Upper lobe of left lung (tissue), 4 donors: ENCODE results near the gene TMEM107.

Experiments
- EP300 ChIP-seq, 4 donors: sonication (generic); formaldehyde crosslinking; IDR thresholded peaks; one replicate each; pipeline ENCODE4 v1.5.1; 2017; ENCODE audit warnings: antibody characterized with exemption in 4 of 4, control low read depth in 2 of 4
- POLR2A ChIP-seq, 4 donors: fragments of 450-650 bp; IDR thresholded peaks; one replicate each; pipeline ENCODE4 v1.5.1; 2016 to 2017; ENCODE audit warnings: antibody characterized with exemption in 4 of 4, mild to moderate bottlenecking in 2 of 4
- POLR2AphosphoS5 ChIP-seq, 2 donors: sonication (generic); formaldehyde crosslinking; IDR thresholded peaks; one replicate each; pipeline ENCODE4 v1.5.1; 2017; ENCODE audit warnings: antibody characterized with exemption in 2 of 2
- TF ChIP-seq, protein P1 (sequence below), 6 experiments: fragments of 450-650 bp in 4 of 6; fragments of 200-600 bp in 2 of 6; sonication (generic) in 2 of 6; IDR thresholded peaks; one replicate each; pipeline ENCODE4 v1.5.1; 2016 to 2019; ENCODE audit warnings: antibody characterized with exemption in 6 of 6

DNA sequence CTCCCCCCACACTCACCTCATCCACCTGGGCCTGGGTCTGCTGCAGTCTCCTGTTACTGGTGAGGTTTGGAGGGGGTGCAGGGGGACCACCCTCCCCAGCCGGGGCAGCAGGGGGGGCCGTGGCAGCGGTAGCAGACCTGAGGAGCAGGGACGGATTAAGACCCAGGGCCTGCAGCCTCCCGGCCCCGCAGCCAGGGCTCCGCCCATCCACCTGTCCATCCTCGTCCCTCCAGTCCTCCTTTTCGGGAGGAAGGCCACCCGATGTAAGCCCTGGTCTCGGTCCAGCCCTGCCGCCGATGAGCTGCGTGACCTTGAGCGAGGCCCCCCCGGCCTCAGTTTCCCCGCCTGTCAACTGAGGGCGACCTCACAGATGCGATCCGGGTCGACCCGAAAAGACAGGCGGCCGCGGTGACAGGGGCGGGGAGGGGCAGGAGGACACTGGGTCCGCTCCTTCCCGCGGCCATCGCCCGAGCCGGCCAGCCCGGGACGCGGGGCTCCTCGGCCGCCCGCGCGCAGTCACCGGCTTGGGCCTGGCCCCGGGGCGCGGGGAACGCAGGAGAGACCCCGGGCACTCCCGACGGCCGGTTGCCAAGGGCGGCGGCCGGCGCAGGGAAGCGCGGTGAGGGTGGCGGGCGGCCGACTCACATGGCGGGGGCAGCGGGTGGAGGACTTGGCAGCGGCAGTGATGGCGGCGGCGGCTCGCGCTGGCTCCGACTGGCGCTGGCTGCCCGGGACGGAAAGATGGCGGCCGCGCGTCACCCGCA is 13.8 kb downstream of the TMEM107 start, which contains the start of gene VAMP2:
- TF ChIP-seq, protein P1, sequence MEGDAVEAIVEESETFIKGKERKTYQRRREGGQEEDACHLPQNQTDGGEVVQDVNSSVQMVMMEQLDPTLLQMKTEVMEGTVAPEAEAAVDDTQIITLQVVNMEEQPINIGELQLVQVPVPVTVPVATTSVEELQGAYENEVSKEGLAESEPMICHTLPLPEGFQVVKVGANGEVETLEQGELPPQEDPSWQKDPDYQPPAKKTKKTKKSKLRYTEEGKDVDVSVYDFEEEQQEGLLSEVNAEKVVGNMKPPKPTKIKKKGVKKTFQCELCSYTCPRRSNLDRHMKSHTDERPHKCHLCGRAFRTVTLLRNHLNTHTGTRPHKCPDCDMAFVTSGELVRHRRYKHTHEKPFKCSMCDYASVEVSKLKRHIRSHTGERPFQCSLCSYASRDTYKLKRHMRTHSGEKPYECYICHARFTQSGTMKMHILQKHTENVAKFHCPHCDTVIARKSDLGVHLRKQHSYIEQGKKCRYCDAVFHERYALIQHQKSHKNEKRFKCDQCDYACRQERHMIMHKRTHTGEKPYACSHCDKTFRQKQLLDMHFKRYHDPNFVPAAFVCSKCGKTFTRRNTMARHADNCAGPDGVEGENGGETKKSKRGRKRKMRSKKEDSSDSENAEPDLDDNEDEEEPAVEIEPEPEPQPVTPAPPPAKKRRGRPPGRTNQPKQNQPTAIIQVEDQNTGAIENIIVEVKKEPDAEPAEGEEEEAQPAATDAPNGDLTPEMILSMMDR (IDR thresholded peaks at IDR 0.05), result peak in 4 of 6 experiments; percentile 4 to 39 (median 26)
- TF ChIP-seq POLR2AphosphoS5 (IDR thresholded peaks at IDR 0.05) (peak; percentile 91 to 94), EP300 (IDR thresholded peaks at IDR 0.05) (peak in 1 of 4 donors; percentile 32), POLR2A (IDR thresholded peaks at IDR 0.05) (peak in 3 of 4 donors; percentile 57 to 95 (median 70))
